ENCODE results near the gene MPZ. TPM values are rescaled to one million over a fixed set of nuclear protein-coding genes. Genes with fewer than 3 reads are reported as not detected.

Gene MPZ
- polyA plus RNA-seq, 3 donors = 0.16 to 9.4 TPM; not detected in 1

DNA sequence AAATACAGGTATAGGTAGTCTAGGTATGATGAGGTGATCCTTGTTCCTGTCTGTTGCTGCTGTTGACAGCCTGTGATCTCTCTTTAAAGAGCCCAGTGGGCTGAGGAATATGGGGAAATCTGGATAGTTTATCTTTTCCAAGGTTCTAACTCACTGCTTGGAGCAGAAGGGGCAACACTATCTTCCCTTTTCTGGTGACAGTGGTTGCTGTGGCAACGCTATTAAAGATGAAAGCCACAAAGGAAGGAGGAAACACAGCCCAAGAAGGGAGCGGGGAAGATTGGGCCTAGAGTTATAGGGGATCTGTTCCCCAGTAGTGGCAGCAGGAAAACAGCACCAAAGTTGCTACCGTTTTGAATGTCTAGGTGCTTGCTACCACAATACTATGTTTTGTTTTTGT is 42.4 kb downstream of the MPZ start:
- Histone ChIP-seq H3K4me1 (ENCODE audit: control insufficient read depth in 1 of 2, insufficient read depth in 2 of 2, low read length in 2 of 2) (peaks cover 12 to 16% of the 10 kb centered on the region in 2 donors), H3K4me3 (replicated peaks in 1 of 3; ENCODE audit: low read depth in 2 of 3, low read length in 3 of 3) (no peak overlapping the region), H3K27ac (ENCODE audit: low read depth in 1 of 2, low read length in 2 of 2) (no peak overlapping the region), H4K20me1 (ENCODE audit: insufficient read depth, low read length) (no peaks in the 10 kb centered on the region), H3K79me2 (ENCODE audit: insufficient read depth, low read length) (no peaks in the 10 kb centered on the region), H3K27me3 (ENCODE audit: control insufficient read depth in 2 of 2, insufficient read depth in 2 of 2, low read length in 2 of 2) (no peaks in the 10 kb centered on the region), H3K9me3 (replicated peaks in 1 of 2; ENCODE audit: control insufficient read depth in 1 of 2, insufficient read depth in 1 of 2, low read length in 2 of 2) (no peaks in the 10 kb centered on the region), H3K4me2 (replicated peaks; ENCODE audit: extremely low read depth, low read length, poor library complexity, severe bottlenecking) (no peak overlapping the region), H3K9ac (ENCODE audit: insufficient read depth, low read length, poor library complexity, severe bottlenecking) (no peak overlapping the region), H2AFZ (ENCODE audit: insufficient read depth, low read depth, low read length, poor library complexity, severe bottlenecking) (no peak overlapping the region), H3K36me3 (replicated peaks in 1 of 2; ENCODE audit: control insufficient read depth in 1 of 2, insufficient read depth in 2 of 2, low read length in 2 of 2) (no peaks in the 10 kb centered on the region)
- Mint-ChIP-seq H3K27me3 (ENCODE audit: low read depth in 3 of 3) (peaks cover 2 to 10% (median 10%) of the 10 kb centered on the region in 3 donors), H3K36me3 (no peaks in the 10 kb centered on the region), H3K9me3 (peaks cover 0 to 3% (median 0%) of the 10 kb centered on the region in 7 donors), H3K4me3 (no peak overlapping the region), H3K4me1 (peaks cover 10% of the 10 kb centered on the region), H3K27ac (no peak overlapping the region)
- intact Hi-C loops (cut with micrococcal nuclease) = no loop called here
- DNase-seq = peak; percentile 26 to 61 (median 55)
- 0% methylated on average over 1 of the region's 3 CpGs for WGBS (ENCODE audit: insufficient coverage)
- TF ChIP-seq, protein P1, sequence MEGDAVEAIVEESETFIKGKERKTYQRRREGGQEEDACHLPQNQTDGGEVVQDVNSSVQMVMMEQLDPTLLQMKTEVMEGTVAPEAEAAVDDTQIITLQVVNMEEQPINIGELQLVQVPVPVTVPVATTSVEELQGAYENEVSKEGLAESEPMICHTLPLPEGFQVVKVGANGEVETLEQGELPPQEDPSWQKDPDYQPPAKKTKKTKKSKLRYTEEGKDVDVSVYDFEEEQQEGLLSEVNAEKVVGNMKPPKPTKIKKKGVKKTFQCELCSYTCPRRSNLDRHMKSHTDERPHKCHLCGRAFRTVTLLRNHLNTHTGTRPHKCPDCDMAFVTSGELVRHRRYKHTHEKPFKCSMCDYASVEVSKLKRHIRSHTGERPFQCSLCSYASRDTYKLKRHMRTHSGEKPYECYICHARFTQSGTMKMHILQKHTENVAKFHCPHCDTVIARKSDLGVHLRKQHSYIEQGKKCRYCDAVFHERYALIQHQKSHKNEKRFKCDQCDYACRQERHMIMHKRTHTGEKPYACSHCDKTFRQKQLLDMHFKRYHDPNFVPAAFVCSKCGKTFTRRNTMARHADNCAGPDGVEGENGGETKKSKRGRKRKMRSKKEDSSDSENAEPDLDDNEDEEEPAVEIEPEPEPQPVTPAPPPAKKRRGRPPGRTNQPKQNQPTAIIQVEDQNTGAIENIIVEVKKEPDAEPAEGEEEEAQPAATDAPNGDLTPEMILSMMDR (IDR thresholded peaks at IDR 0.05) = no peak

DNA sequence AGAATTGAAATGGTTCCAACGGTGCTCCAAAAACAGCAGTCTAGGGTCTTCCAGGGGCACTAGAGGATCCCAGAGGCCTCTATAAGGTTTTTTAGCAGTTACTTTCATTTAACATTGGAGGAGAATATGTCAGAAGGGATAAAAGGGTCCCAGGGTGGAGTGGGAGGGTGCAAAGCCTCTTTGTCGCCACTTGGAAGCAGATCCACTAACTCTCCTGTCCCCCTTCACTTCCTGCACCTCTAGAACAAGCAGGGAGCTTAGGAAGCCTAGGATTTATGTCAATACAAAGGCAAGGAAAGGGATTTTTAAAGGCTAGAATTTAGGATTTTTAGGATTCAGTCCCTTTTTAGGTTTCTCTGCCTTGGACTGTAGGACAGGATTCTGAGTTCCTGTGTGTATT is 42.9 kb downstream of the MPZ start:
- Mint-ChIP-seq H3K27me3 (ENCODE audit: low read depth in 3 of 3) (peaks cover 3 to 10% (median 10%) of the 10 kb centered on the region in 3 donors), H3K9me3 (peaks cover 0 to 3% (median 0%) of the 10 kb centered on the region in 7 donors), H3K27ac (no peak overlapping the region), H3K36me3 (no peaks in the 10 kb centered on the region), H3K4me3 (no peak overlapping the region), H3K4me1 (peaks cover 10% of the 10 kb centered on the region)
- no peak for DNase-seq
- H3K27ac ChIP-seq (ENCODE audit: low read depth in 1 of 2, low read length in 2 of 2) = no peak overlapping the region
- H3K9ac ChIP-seq (ENCODE audit: insufficient read depth, low read length, poor library complexity, severe bottlenecking) = no peak overlapping the region
- H3K4me3 ChIP-seq (replicated peaks in 1 of 3; ENCODE audit: low read depth in 2 of 3, low read length in 3 of 3) = no peak overlapping the region
- no peaks in the 10 kb centered on the region for H3K79me2 ChIP-seq (ENCODE audit: insufficient read depth, low read length)
- TF ChIP-seq, protein P1 (IDR thresholded peaks at IDR 0.05) = no peak
- intact Hi-C loops (cut with micrococcal nuclease) = no loop called here
- no peak overlapping the region for H3K4me2 ChIP-seq (replicated peaks; ENCODE audit: extremely low read depth, low read length, poor library complexity, severe bottlenecking)
- no peaks in the 10 kb centered on the region for H3K9me3 ChIP-seq (replicated peaks in 1 of 2; ENCODE audit: control insufficient read depth in 1 of 2, insufficient read depth in 1 of 2, low read length in 2 of 2)
- H4K20me1 ChIP-seq (ENCODE audit: insufficient read depth, low read length) = no peaks in the 10 kb centered on the region
- no peaks in the 10 kb centered on the region for H3K36me3 ChIP-seq (replicated peaks in 1 of 2; ENCODE audit: control insufficient read depth in 1 of 2, insufficient read depth in 2 of 2, low read length in 2 of 2)
- WGBS (ENCODE audit: insufficient coverage) = 100% methylated on average over 1 of the region's 2 CpGs
- peaks cover 12 to 16% of the 10 kb centered on the region in 2 donors for H3K4me1 ChIP-seq (ENCODE audit: control insufficient read depth in 1 of 2, insufficient read depth in 2 of 2, low read length in 2 of 2)
- no peak overlapping the region for H2AFZ ChIP-seq (ENCODE audit: insufficient read depth, low read depth, low read length, poor library complexity, severe bottlenecking)
- peaks cover 0 to 2% of the 10 kb centered on the region in 2 donors for H3K27me3 ChIP-seq (ENCODE audit: control insufficient read depth in 2 of 2, insufficient read depth in 2 of 2, low read length in 2 of 2)

All from CD14-positive monocyte (primary cell).